GM12878 (cell line): ENCODE measurements around the gene SMCO4. TPM values are rescaled to one million over a fixed set of nuclear protein-coding genes. Genes with fewer than 3 reads are reported as not detected.

Experiments used
- ATAC-seq: fragments of 200-7000 bp; cut with Tn5 transposase; 3 replicates; pipeline ENCODE4 v1.9.1; 2020; ENCODE audit warnings: mild to moderate bottlenecking, moderate library complexity
- BruUV-seq: library from RNA; stranded (reverse); fragments of 400-500 nt; replicated peaks from 2 replicates; lab custom pipeline; 2021; lab: Mats Ljungman, UMichigan
- CTCF ChIA-PET: fragments of 300-600 bp; sonication (Branson Sonifier 250); formaldehyde crosslinking; extraction: SDS; loops from one replicate; lab custom pipeline; 2021; ENCODE audit warnings: inconsistent platforms; lab: Yijun Ruan, JAX
- POLR2A ChIA-PET: fragments of 350-600 bp; formaldehyde crosslinking; extraction: SDS; loops from one replicate; lab custom pipeline; 2021; ENCODE audit warnings: inconsistent platforms; lab: Charles Lee
- RAD21 ChIA-PET: fragments of 300-600 bp; sonication (Branson Sonifier 250); formaldehyde crosslinking; loops from one replicate; lab custom pipeline; 2023; ENCODE audit warnings: antibody characterized with exemption; ENCODE audit not compliant: unreplicated experiment; lab: Charles Lee
- SMC1A ChIA-PET: fragments of 300-600 bp; sonication (Branson Sonifier 250); formaldehyde crosslinking; loops from one replicate; lab custom pipeline; 2023; ENCODE audit not compliant: unreplicated experiment, uncharacterized antibody; lab: Charles Lee
- DNase-seq: peaks from one replicate; pipeline ENCODE4 v3.0.0-alpha.2; 2011; ENCODE audit warnings: low read depth, low spot score
- FAIRE-seq: peaks from 3 replicates; lab custom pipeline; 2011; peaks lifted over from hg19 to GRCh38; lab: Jason Lieb, UNC
- H2AFZ ChIP-seq: 2 replicates; pipeline ENCODE4 v1.6.0; 2011; ENCODE audit warnings: low read depth, low read length, control low read depth; ENCODE audit not compliant: control insufficient read depth
- H3K27ac ChIP-seq: 2 replicates; pipeline ENCODE4 v1.5.1; 2011; ENCODE audit warnings: control low read depth; ENCODE audit not compliant: control insufficient read depth, insufficient read depth
- H3K27me3 ChIP-seq, 2 experiments: replicated peaks in 1 of 2; 2 replicates each; pipeline versions ENCODE4 v1.6.0 to v1.6.1; 2011; ENCODE audit warnings: low read length in 1 of 2; ENCODE audit not compliant: control insufficient read depth in 2 of 2, insufficient read depth in 2 of 2
- H3K36me3 ChIP-seq, 2 experiments: 2 replicates each; pipeline ENCODE4 v1.5.1; 2011; ENCODE audit warnings: low read length in 1 of 2; ENCODE audit not compliant: control insufficient read depth in 2 of 2, insufficient read depth in 2 of 2
- H3K4me1 ChIP-seq: 2 replicates; pipeline ENCODE4 v1.6.1; 2011; ENCODE audit warnings: mild to moderate bottlenecking, low read length, moderate library complexity, mixed read lengths; ENCODE audit not compliant: control insufficient read depth, insufficient read depth
- H3K4me2 ChIP-seq: 2 replicates; pipeline ENCODE4 v1.6.0; 2011; ENCODE audit warnings: control low read depth; ENCODE audit not compliant: control insufficient read depth, insufficient read depth
- H3K4me3 ChIP-seq: fragments of 200-600 bp; sonication (generic); 2 replicates; pipeline ENCODE4 v1.5.1; 2016
- H3K79me2 ChIP-seq: 2 replicates; pipeline ENCODE4 v1.6.0; 2011; ENCODE audit warnings: low read length; ENCODE audit not compliant: control insufficient read depth, insufficient read depth
- H3K9ac ChIP-seq: 2 replicates; pipeline ENCODE4 v1.8.0; 2011; ENCODE audit warnings: low read length, control low read depth, mixed read lengths; ENCODE audit not compliant: control insufficient read depth, insufficient read depth
- H3K9me3 ChIP-seq: replicated peaks from 3 replicates; pipeline ENCODE4 v1.5.1; 2011; ENCODE audit warnings: mild to moderate bottlenecking, low read length; ENCODE audit not compliant: control insufficient read depth, insufficient read depth
- H4K20me1 ChIP-seq: 2 replicates; pipeline ENCODE4 v1.6.0; 2011; ENCODE audit not compliant: control insufficient read depth, insufficient read depth
- CEBPZ ChIP-seq: fragments of 150-350 bp; IDR thresholded peaks from 2 replicates; pipeline ENCODE4 v1.6.1; 2016; ENCODE audit warnings: low read depth, low read length
- CTCF ChIP-seq, 3 experiments: IDR thresholded peaks in 2 of 3; conservative IDR thresholded peaks in 1 of 3; 2 replicates each; pipeline ENCODE4 v1.5.1; 2011; ENCODE audit warnings: low read depth in 3 of 3, low read length in 3 of 3, mild to moderate bottlenecking in 3 of 3, control low read depth in 2 of 3, moderate library complexity in 2 of 3, inconsistent platforms in 1 of 3, mixed read lengths in 1 of 3; ENCODE audit not compliant: control insufficient read depth in 2 of 3, insufficient read depth in 1 of 3; ENCODE audit errors: extremely low read depth in 1 of 3
- CUX1 ChIP-seq: IDR thresholded peaks from 2 replicates; pipeline ENCODE4 v1.6.1; 2012; ENCODE audit warnings: improper control_type of control experiment, low read depth, low read length; ENCODE audit not compliant: insufficient replicate concordance
- HDAC2 ChIP-seq: fragments of 200-600 bp; sonication (generic); IDR thresholded peaks from 2 replicates; pipeline ENCODE4 v1.6.1; 2017
- SIX5 ChIP-seq: IDR thresholded peaks from 2 replicates; pipeline ENCODE4 v1.6.1; 2011; ENCODE audit warnings: mild to moderate bottlenecking, low read depth, low read length, moderate library complexity; ENCODE audit not compliant: severe bottlenecking
- SREBF1 ChIP-seq: IDR thresholded peaks from 2 replicates; pipeline ENCODE4 v1.6.1; 2012; ENCODE audit warnings: mild to moderate bottlenecking, low read length
- ZBTB40 ChIP-seq: fragments of 450-650 bp; IDR thresholded peaks from 2 replicates; pipeline ENCODE4 v1.6.1; 2016; ENCODE audit warnings: mild to moderate bottlenecking, moderate library complexity, borderline replicate concordance
- WGBS: methylation state at CpG from one replicate; pipeline ENCODE4 v1.1.6; 2016; ENCODE audit warnings: low lambda C conversion rate; ENCODE audit not compliant: insufficient replicate concordance, insufficient coverage; ENCODE audit errors: missing lambda C conversion rate; 5-methylcytosine and 5-hydroxymethylcytosine counted together
- in situ Hi-C: fragments of 300-500 bp; cut with MboI; formaldehyde crosslinking; loops from 9 replicates; pipeline ENCODE4 v1.14.3; 2018; ENCODE audit warnings: mixed read lengths
- intact Hi-C: fragments of 100-400 bp; cut with micrococcal nuclease; formaldehyde crosslinking; loops from one replicate; pipeline ENCODE4 v1.14.2; 2022; ENCODE audit not compliant: unreplicated experiment
- polyA plus RNA-seq, 11 experiments: library from polyadenylated mRNA; depleted of rRNA in 4 of 11; unstranded in 6 of 11; stranded (reverse) in 5 of 11; fragments of >200 nt; fragmentation: Nextera tagmentation in 4 of 11; fragmentation: Illumina TruSeq in 1 of 11; extraction: Ambion mirVana in 4 of 11; extraction: Trizol in 1 of 11; gene quantifications; 1 replicate in 1 of 11; 2 replicates in 10 of 11; pipeline versions ENCODE4 v1.2.1 to v1.2.3, GENCODE V29; 2011 to 2016; ENCODE audit warnings: inconsistent platforms in 2 of 11, missing spikeins in 2 of 11, low read depth in 1 of 11
- total RNA-seq, 4 experiments: library from RNA; depleted of rRNA in 3 of 4; stranded (reverse); fragments of >200 nt in 3 of 4; fragmentation: Illumina TruSeq in 1 of 4; extraction: Trizol in 1 of 4; gene quantifications; 2 replicates each; pipeline versions ENCODE4 v1.2.1 to v1.2.3, GENCODE V29; 2013 to 2021

The SMCO4 gene
- total and polyA plus RNA-seq, 10 of the 15 experiments (the other 5 are each of a cell fraction or from before 2014, with no cell fraction given): 3.6 to 59.9 (median 27.9) TPM

GRCh38 chr11:93572171-93572570 is 29.0 kb upstream of the SMCO4 start (continued):
- TF ChIP-seq CUX1 (no peak), HDAC2 (no peak), SIX5 (no peak)
- TF ChIP-seq, all 136 proteins: peak for 0

- ChIA-PET POLR2A (no interaction called here), SMC1A (no interaction called here), RAD21 (no interaction called here), CTCF (no interaction called here)
- H3K9me3 ChIP-seq: no peaks in the 10 kb centered on the region
- H3K27ac ChIP-seq: no peak overlapping the region
- H3K36me3 ChIP-seq: no peaks in the 10 kb centered on the region
- no TSS peak for BruUV-seq
- in situ Hi-C loops (no loop called here), intact Hi-C loops (no loop called here)
- no peaks in the 10 kb centered on the region for H3K4me1 ChIP-seq
- DNase-seq: no peak
- no peak for FAIRE-seq
- no peaks in the 10 kb centered on the region for H3K79me2 ChIP-seq
- ATAC-seq: no peak
- H3K4me3 ChIP-seq: no peak overlapping the region
- H3K4me2 ChIP-seq: no peak overlapping the region
- no peaks in the 10 kb centered on the region for H4K20me1 ChIP-seq
- 33% methylated on average over 1 of the region's 7 CpGs for WGBS
- no peak overlapping the region for H2AFZ ChIP-seq
- no peak overlapping the region for H3K9ac ChIP-seq
- H3K27me3 ChIP-seq: no peaks in the 10 kb centered on the region
- TF ChIP-seq CTCF (IDR thresholded peaks at IDR 0.05 in 2 of 3, conservative IDR thresholded peaks at IDR 0.05 in 1 of 3; ENCODE audit: control insufficient read depth in 2 of 3, extremely low read depth in 1 of 3, insufficient read depth in 1 of 3, low read depth in 3 of 3, low read length in 3 of 3) (no peak), SREBF1 (no peak), ZBTB40 (no peak), CEBPZ (no peak)
These were observed 28.4 kb upstream of the SMCO4 start for GRCh38 chr11:93571612-93572011.
